NCI-H2227 (cell line): ENCODE results near the gene CRISP3.
"Not testable (repeated sequence)": the region's sequence is repeated elsewhere in the genome, so short reads cannot be mapped to it uniquely, and the experiment has no call there.

Experiments
- DNase-seq: peaks from one replicate; lab custom pipeline; 2025; ENCODE audit not compliant: unreplicated experiment; lab: John Stamatoyannopoulos, UW

Gene CRISP3, protein sequence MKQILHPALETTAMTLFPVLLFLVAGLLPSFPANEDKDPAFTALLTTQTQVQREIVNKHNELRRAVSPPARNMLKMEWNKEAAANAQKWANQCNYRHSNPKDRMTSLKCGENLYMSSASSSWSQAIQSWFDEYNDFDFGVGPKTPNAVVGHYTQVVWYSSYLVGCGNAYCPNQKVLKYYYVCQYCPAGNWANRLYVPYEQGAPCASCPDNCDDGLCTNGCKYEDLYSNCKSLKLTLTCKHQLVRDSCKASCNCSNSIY

DNA sequence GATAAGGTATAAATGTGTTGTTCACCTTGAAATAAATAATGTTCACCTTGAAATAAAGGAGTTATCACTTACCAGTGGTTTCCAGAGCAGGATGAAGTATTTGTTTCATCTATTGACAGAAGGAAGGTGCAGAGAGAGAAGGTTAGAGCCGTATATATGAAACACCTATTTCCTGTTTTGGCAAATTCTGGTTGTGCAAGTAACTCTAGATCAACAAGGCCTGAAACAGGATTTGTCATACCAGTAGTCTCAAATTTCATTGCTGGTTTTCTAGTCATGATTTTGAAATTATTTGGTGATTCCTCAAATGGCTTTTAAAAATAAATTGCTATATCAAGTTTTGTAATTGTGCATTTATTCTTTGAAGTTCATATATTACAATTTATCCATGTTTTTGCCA lies at the start of gene CRISP3:
CRISP3 (minus strand) TSS at position 130 of the 400 bp plus-strand sequence; CDS start at position 109, 21 bp downstream.
- DNase-seq, result no peak

DNA sequence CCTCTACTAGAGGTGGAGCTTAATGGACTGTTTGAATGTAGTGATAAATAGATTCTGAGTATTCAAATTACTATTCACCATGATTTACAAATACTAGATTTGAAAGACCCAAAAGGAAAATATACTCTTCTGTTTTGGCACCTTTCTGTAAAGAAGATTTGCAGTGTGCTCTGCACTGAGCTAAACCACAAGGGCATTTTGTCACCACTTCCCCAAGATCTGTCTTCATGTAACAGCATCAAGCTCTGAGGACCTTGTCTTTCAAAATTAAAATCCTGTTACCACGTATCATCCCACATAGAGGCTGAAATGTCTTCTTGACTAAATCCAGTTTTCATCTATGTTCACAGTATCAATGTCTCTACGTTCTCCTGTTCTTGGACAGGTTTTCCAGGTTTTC lies 46.2 kb upstream of the CRISP3 start:
- DNase-seq, result no peak

DNA sequence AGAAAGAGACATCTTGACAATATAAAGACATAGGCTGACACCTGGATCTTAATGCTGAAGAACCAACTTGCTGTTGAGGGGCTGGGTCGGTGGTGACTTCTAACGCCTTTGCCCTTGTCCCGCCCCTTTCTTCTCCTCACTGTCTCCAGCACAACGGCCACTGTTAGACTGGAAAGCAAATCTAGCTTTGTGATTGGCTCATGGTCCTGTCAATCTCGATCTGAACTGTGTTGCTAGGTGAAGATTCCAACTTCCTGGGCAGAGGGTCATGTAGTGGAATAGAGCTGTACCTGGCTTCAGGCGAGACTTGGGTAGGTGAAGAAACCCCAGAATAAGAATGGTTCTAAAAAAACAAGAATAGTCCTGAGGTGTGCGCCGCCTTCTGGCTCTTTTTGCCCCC lies 43.0 kb upstream of the CRISP3 start, which contains the start of gene PGK2:
PGK2 (minus strand) TSS at position 110 of the 400 bp plus-strand sequence; CDS start at position 12, 98 bp downstream.
- DNase-seq, result no peak

DNA sequence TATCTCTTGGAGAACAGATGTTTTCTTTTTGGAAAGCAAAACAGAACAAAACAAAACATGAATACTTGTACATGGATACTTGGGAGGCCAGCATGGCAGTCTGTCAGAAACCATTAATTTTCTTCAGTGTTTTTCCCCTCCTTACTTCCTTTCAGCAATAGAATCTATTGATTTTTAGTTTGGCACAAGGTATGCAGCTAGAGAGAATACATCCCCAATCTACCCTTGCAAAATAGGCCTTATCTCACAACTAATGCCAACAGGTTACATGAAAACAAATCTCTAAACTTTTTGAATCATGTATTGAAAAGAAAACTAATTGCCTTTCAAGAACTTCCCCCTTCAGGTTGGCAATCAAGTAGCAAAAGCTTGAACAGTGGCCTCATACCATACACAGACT lies 40.1 kb upstream of the CRISP3 start:
- DNase-seq, result no peak

DNA sequence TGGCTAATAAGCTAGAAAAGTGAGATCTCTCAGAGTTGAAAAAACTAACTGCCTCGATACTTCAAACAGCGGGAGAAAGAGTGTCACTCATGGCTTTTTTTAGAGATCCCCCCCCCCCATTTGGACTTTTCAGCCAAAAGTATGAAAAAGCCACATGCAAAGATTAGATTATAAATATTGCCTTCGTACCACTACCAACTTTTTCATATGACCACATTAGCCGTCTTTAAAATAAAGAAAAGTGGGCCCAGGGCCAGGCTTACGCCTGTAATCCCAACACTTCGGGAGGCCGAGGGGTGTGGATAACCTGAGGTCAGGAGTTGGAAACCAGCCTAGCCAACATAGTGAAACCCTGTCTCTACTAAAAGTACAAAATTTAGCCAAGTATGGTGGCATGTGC lies 38.5 kb upstream of the CRISP3 start:
- no peak for DNase-seq

DNA sequence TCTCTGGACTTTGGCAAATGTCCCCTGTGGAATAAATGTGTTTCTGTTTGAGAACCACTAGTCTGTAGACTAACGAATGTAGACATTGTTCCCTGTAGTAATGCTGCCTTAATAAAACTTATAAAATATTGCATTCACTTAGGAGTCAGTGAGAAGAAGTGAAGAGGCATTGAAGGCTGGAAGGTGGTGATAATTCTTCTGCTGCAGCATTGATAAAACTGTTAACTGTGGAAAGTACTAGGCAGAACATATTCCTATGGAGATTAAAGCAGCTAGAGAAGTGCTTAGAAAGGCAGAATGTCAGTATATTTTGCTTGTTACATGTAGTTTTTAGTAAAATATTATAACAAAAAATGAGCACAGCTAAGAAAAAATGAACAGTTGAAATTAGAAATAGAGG lies 38.1 kb upstream of the CRISP3 start:
- no peak for DNase-seq

DNA sequence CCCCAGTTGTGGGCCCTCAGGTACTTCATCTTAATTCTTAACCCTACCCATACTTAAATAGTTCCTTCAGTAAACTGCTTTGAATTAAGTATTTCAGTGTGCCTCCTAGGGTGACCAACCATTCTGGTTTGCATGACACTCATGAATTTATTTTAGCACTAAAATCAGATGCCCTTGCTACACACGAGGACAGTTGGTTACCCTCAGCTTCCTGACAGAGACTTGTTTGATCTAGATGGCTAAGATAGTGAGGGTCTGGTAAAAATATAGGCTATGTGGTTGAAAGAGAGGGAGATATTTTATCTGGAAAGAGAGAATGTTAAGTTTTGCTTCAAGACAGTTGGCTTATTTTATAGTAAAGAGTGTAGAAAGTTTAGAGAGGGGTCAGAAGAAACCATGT lies 32.3 kb upstream of the CRISP3 start:
- no peak for DNase-seq

DNA sequence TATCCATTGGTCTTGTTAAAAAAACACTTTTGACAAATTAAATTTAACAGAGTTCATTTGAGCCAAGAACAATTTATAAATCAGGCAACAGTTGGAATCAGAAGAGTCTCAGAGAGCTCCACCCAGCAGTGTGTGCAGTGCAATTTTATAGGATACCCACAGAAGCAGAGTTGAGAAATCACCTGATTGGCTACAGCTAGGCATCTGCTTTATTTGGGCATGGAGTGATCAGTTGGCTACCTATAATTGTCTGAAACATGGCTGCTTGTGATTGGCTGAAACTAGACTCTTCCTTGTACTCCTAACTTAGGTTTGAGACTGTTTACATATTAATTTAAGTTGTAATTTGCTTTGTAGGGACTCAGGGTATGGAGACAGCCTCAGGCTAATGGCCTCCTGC lies 30.9 kb upstream of the CRISP3 start:
- no peak for DNase-seq

DNA sequence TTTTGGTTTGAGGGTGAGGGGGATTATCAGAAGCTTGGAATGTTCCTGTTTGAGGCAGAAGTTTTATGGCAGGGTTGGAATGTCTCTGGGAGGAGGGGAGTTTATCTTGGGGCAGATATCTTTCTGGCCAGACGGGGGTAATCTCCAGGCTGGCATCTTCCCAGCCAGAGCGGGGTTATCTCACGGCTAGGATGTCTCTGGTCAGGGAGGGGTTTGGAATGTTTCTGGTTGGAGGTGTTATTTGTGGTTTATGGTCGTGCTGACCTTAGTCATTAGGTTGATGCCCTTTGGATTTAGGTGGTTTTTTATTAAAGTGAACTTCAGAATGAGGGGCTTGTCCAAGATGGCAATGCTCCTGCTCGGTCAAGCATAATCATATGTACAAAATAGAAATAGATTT lies 28.1 kb upstream of the CRISP3 start:
- DNase-seq, result no peak

DNA sequence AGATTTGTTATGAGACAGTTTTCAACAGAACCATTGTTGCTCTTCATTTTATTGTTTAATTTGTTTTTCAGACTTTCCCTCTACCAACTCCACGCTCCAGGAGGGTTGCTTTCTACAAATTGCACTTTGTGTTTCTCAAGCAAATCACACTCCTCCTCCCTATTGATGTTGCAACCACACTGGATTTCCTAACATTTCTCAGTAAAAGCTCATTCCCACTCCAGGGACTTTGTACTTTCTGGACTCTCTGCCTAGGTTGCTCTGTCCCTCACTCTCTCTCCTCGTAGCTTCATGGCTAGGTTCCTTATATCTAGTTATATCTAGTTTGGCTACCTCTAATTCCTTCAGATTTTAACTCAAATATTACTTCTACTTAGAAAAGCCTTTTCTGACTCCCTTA lies 22.6 kb upstream of the CRISP3 start:
- no peak for DNase-seq

DNA sequence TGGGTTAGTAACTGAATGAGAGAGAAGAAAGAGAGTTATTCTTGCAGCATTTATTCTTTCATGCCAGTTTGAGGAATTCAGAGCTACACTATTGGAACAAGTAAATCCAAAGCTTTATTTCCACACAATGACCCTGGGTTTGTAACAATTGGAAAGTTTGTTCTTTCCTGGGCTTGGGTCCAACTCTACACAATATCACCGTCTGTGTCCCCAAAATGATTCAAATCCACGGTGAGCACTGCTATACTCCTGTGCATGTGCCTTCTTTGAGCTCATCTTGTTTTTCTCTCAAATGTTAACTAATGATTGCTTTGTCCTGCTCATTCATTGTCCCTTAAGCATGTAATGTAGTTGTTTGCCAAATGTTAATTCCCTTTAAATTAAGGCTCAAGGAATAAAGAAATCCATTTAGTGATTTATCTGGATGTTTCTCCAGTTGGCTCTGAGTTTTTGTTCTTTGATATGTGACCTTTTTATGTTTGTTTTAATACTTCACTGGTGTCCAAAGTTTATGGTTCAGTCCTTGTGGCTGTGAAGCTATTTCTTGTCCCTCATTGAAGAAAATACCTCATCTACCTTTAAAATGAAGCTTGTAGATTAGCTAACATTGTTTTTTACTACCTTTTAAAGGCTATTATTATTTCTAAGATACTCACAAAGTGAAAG lies 20.5 kb upstream of the CRISP3 start:
- no peak for DNase-seq

DNA sequence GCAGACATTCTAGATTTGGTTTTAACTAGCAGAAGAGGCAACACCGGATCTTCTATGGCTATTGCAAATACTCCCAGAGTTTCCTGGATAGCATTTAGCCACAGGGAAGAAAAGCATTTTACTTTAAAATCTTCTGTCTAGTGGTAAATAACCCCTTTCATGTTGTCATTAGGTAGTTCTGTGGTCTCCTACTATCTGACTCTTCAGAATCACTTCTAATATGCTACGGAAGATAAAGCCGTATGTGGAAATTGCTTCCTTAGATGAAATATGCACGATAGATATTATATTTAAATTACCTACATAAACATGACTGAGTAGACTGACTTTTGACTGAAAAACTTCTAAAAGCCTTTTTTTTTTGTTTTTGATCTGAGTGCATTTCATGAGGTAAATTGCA lies 759 bp downstream of the CRISP3 start:
- no peak for DNase-seq

DNA sequence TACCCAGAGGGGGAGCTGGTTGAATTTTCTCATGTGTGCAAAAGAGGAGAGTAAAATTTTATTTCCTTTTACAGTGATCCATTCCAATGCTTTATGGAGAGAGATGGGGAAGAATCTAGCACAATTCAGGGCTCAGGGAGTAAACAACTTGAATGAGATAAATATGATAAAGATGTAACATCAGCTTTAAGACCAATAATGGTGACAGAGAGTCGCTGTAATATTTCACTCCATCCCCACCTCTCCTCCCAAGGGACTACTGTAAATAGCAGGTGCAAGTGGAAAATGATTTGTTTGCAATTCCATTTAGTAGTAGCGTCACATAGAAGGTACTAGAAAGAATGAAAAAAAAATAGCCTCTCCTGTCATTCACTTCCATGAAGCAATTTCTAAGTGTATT lies 4.8 kb downstream of the CRISP3 start:
- peak; percentile 33 for DNase-seq

DNA sequence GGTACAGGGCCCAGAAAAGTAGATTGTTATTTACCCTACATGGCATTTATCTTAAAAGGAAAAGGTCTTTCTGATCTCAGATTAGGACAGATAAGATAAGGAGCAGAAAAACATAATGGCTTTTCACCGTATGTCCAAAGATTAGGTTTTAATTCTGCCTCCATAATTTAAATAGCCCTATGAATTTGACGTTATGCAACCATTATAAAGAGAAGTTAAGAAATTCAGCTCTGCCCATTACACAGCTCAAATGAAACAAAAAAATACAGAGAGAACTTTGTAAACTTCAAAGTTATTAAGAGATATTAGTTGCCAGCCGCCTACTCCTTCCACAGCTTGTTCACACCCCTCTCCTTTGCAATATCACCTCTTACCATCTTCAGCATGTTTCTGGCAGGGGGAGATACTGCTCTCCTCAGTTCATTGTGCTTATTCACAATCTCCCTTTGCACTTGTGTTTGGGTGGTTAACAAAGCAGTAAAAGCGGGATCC lies 8.1 kb downstream of the CRISP3 start:
- no peak for DNase-seq

DNA sequence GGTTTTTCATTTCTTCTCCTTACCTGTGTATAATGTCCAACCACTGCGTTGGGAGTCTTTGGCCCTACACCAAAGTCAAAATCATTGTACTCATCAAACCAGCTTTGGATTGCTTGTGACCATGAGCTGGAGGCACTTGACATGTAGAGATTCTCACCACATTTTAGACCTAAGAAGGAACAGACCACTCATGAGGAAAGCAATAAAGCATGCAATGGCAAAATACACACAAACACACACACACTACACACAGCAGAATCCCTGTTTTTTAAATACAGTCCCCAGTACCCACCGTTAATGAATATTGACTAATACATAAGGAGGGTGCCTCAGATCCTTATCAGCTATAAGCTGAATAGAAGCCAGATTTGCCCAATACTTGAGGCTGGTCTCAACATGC lies 10.5 kb downstream of the CRISP3 start:
- no peak for DNase-seq

DNA sequence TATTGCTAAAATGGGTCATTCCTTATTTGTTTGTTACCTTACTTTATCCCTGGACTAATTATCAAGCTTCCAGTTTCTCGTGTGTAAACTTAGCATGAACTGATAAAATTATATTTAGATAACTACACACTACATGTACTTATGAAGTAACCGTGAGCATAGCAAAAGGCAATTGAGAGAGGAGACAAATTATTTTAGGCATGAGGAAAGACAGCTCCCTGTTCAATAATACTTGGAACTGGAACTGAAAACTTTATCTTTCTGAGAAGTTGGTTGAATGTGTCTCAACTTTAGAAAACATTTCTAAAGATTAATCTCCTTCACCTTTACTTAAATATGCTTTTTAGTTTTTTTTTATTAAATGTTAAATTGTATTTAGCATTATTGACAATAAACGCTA lies 11.4 kb downstream of the CRISP3 start:
- DNase-seq, result no peak

DNA sequence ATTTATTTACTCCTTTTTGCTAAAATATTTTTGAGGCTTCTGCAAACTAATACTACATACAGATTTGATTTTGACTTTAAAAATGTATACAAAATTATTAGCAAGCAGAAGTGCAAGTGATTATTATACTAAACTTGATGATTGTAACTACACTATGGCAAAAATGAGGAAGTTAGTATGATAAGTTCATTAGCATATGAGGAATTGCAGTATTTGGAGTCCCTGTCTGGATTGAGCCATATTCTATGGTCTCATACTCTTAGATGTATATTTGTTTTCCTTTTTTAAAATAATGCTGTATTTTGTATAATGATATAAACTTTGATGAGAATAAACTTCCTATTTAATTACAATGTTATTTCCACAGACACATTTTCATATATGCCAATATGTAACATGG lies 13.9 kb downstream of the CRISP3 start:
- DNase-seq, result no peak

DNA sequence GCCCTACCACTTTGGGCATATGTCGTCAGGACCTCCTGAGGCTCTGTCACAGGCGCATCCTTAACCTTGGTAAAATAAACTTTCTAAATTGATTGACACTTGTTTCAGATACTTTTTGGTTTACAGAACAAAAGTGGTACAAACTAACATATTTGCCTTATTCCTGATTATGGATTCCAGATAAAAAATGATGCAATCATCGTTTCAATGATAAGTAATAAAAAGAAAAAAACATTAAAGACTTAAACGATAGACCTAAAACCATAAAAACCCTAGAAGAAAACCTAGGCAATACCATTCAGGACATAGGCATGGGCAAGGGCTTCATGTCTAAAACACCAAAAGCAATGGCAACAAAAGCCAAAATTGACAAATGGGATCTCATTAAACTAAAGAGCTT lies 20.3 kb downstream of the CRISP3 start:
- DNase-seq, result not testable (repeated sequence)

DNA sequence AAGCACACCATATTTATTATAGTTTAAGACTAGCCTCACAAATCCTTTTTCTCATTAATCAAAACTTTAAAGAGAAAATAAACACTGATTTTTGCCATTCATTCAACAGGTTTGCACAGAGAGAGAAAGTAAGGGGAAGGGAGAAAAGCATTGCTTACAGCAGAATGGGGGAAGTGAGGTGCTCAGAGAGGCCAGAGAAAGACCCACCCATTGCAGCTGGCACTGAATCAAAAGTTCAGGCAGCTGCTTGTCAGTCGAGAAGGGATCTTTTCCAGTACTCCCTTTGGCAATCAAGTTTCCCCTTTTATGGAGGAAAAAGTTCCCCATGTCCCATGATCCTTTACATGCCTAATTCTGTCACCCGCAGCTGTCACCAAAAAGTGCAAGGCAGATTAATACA lies 22.9 kb downstream of the CRISP3 start:
- no peak for DNase-seq

DNA sequence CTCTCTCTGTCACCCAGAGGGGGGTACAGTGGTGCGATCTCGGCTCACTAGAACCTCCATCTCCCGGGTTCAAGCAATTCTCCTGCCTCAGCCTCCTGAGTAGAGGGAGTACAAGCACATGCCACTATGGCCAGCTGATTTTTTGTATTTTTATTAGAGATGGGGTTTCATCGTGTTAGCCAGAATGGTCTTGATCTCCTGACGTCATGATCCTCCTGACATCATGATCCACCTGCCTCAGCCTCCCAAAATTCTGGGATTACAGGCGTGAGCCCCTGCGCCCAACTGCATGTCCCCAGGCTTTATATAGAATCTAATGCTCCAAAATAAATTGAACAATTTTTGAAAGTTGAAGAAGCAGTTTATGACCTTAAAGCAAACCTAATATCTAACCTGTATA lies 23.8 kb downstream of the CRISP3 start:
- no peak for DNase-seq

DNA sequence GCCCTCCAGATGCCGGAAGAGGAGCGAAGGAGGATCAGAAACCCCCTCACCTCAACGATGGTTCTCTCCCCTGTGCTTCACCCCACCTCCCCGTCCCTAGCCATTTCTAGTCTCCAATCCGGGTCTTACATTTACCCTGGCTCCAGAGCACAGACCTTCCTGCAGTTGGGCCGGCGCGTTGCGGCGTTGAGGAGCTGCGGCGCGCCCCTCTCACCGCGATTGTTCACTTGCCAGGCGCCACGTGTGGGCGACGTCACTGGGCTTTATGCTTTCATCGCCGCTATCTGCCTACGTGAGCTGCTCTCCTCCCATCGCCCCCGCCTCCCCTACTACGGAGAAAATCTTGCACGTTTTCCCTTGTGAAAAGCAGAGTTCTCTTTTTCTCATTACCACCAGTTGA lies 30.8 kb downstream of the CRISP3 start, which contains the start of gene CRISP2:
CRISP2 (minus strand) TSS at position 198 of the 400 bp plus-strand sequence. CDS start 4,347 bp downstream, outside the sequence.
- peak; percentile 33 for DNase-seq

DNA sequence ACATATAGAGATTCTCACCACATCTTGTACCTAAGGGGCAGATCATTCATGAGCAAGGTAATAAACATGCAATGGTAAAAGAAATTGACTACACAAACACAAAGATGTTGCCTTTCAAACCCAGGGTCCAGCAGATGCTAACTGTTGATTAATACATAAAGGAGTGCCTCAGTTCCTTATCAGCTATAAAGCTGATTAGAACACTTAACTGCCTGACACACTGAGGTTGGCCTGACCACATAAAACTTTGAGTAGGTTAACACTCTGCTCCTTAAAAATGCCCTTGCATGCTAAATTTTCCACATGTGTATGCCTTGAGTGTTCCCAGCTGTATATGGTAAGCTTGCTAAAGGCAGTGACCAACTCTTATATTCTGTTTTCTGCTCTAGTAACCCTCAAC lies 45.7 kb downstream of the CRISP3 start:
- no peak for DNase-seq

DNA sequence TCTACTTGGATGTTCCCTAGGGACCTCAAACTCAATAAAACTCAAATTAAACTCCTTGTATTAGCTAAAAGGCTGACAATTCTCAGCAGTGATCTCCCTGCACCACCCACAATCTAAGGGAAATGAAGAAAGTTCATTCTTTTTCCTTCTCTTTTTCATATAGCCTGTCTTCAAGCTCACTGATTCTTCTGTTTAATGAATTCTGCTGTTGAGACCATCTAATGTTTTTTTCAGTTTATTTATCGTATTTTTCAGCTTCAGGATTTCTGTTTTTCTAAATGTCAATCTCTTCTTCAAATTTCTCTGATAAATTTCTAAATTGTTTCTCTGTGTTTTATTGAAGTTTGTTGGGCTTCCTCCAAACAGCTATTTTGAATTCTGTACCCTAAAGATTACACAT lies 50.7 kb downstream of the CRISP3 start:
- DNase-seq, result no peak
